Activated gamma-delta T cell treated with anti-CD3 and anti-CD28 coated beads, Interleukin-2, amount 50 U/mL, for 16 hours (primary cell): ENCODE data around the gene ADAMTSL1.

ENCODE experiments used
- DNase-seq: peaks from one replicate; pipeline ENCODE4 v3.0.0-alpha.2; 2020; ENCODE audit warnings: low read depth

The ADAMTSL1 gene

GRCh38 chr9:18554244-18554643, 80.3 kb downstream of the ADAMTSL1 start:
- no peak for DNase-seq

- DNase-seq = no peak
These were observed 81.3 kb downstream of the ADAMTSL1 start for GRCh38 chr9:18555105-18555883.

DNA sequence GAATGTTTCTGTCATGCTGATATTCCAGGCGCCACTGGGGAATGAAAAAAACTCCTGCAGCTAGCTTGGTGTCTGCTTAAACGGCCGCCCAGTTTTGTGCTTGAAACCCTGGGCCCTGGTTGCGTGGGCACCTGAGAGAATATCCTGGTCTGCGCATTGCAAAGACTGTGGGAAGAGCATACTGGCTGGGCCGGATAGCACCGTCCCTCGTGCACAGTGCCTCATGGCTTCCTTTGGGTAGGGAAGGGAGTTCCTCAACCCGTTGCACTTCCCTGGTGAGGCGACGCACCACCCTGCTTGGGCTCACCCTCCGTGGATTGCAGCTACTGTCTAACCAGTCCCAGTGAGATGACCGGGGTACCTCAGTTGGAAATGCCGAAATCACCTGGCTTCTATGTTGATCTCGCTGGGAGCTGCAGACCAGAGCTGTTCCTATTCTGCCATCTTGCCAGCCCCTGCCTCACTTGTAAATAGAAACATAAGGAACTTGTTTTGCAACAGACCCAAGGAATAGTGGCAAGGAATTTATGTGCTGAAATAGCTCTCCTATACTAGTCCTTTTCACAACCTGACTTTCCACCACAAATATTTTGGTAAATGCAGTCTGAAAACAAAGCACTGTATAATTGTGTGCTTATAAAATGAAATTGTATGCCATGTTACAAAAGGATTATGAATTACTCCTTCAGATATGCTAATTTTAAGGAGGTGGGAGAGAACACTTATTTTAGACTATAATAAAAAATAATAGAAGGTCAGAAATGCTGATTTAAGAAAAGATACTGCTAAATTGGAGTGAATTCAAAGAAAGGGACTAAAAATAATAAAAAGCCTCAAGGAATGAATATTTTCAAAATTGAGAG, 90.3 kb downstream of the ADAMTSL1 start:
- DNase-seq = no peak

- DNase-seq = no peak
These were observed 92.2 kb downstream of the ADAMTSL1 start for GRCh38 chr9:18566121-18566520.

DNA sequence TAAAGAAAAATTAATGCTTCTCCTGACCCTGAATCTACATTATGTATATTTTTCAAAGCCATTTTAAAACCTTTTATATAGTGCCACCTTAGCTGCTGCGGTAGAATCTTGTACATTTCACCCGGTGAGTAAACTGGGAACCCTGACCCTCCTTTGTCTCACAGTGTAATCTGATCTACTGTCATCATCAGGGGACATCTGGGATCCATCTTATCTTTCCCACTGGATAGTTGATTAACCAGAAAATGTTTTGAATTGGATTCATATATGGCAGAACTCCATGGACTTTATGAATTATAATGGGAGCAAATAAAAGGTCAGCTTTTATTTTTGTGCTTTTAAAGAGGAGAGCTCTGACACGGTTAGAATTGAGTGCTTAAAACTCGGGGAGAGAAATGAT, 95.0 kb downstream of the ADAMTSL1 start:
- DNase-seq = no peak

GRCh38 chr9:18569941-18570630, 96.1 kb downstream of the ADAMTSL1 start:
- DNase-seq = no peak

- no peak for DNase-seq
These were observed 99.1 kb downstream of the ADAMTSL1 start for GRCh38 chr9:18573021-18573556.

GRCh38 chr9:18575686-18576085, 101.7 kb downstream of the ADAMTSL1 start:
- DNase-seq = no peak

DNA sequence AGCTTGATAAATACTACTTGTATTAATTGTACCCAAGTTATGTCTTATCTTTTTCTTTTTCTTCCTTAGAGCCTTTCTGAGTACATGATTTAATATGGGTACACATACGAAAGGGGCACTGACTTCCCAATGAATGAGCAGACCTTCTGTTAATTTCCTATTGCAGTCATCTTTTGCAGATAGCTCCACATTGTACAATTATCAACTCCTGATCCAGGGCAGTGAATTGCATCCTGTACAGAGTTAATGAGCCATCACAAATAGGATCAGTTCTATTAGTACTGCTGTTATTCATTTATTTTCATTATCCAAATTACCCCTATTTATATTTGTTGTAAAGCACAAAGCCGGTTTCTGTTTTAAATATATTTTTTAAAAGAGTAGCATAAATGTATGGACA, 105.6 kb downstream of the ADAMTSL1 start:
- no peak for DNase-seq

- no peak for DNase-seq
These were observed 106.2 kb downstream of the ADAMTSL1 start for GRCh38 chr9:18580151-18580550.

DNA sequence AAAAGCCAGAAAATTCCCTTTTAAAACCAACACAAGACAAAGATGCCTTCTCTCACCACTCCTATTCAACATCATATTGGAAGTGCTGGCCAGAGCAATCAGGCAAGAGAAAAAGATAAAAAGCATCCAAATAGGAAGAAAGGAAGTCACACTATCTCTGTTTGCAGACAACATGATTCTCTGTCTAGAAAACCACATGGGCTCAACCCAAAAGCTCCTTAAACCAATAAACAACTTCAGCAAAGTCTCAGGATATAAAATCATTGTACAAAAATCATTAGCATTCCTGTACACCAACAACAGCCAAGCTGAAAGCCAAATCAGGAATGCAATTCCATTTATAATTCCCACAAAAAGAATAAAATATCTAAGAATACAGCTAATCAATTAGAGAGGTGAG, 112.0 kb downstream of the ADAMTSL1 start:
- no peak for DNase-seq

GRCh38 chr9:18588002-18588401, 114.0 kb downstream of the ADAMTSL1 start:
- no peak for DNase-seq

DNA sequence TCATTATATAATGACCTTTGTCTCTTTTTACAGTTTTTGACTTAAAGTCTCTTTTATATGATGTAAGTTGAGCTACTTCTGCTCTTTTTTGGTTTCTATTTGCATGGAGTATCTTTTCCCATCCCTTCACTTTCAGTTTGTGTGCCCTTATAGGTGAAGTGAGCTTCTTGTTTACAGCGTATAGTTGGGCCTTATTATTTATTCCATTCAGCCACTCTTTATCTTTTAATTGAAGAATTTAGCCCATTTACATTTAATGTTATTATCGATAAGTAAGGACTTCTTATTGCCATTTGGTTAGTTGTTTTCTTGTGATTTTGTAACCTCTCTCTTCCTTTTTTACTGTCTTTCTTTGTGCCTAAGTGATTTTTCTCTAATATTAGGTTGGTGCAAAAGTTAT, 117.3 kb downstream of the ADAMTSL1 start:
- no peak for DNase-seq

DNA sequence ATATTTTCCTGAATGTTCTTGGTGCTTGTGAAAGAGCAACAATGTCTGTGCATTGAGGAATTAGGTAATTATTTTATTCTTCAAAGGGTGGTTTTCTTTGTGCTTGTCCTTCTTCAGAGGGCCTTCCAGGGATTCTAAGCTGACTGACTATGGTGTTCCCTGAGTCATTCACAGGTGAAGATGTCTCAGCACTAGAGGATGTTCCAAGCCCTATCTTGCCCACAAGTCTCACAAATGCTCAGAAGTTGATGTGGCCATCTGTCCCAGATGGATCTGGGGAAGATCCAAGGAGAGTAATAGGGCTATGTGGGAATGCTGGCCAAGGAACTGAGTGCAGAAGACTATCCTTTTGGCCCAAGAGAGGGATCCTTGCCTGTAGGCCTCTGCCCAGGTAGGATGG, 120.9 kb downstream of the ADAMTSL1 start:
- no peak for DNase-seq

DNA sequence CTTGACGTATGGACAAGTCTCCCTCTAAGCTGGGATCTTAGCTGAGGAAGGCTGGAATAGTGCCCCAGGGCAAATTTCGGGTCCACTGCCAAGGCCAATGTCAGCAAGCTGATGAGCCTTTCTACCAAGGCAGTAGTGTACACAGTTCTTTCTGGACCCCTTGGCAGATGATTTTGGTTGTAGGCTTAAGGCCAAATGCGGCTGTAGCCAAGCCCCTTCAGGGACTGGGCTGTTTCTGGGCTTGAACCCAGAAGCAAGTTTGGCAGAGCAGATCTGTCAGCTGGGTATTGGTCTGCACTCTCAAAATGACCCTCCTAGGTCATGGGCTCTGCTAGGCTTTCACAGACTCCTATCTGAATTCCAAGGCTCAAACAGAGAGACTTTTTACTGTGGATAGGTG, 121.6 kb downstream of the ADAMTSL1 start:
- no peak for DNase-seq

GRCh38 chr9:18596920-18597319, 123.0 kb downstream of the ADAMTSL1 start:
- DNase-seq = no peak

DNA sequence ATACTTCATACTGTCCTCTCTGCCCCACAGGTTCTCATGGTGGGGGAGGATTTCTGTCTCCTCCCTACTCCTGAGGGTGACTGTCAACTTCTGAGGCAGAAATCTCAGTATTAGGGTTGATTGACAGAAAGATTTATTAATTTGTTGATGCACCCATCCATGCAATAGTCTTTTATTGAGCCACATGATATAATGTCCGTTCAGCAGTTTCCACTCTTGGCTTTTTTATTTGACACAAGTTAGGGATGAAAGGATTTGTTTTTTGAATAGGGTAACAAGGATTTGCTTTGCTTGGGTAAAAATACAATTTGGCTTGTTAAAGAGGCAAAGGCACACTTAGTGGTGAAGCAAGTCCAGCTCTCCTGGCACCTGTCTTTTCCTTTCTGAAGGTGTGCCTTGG, 125.0 kb downstream of the ADAMTSL1 start:
- no peak for DNase-seq

DNA sequence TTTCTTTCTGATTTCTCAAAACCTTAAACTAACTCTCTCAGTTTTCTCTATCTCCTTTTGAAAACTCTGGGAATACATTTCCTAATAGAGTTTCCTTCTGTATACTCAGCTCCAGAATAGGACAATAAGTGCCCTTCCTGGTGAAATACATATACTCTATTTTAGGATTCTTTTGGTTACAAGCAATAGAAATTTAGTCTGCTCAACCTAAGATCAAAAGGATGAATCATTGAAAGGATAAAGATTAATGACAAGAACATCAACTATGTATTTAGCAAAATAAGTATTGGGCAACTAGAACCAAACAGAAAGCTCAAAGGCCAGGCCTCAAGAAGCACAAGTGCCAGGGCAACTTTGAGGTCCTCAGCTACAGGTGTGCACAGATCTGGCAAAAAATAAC, 127.1 kb downstream of the ADAMTSL1 start:
- DNase-seq = no peak

DNA sequence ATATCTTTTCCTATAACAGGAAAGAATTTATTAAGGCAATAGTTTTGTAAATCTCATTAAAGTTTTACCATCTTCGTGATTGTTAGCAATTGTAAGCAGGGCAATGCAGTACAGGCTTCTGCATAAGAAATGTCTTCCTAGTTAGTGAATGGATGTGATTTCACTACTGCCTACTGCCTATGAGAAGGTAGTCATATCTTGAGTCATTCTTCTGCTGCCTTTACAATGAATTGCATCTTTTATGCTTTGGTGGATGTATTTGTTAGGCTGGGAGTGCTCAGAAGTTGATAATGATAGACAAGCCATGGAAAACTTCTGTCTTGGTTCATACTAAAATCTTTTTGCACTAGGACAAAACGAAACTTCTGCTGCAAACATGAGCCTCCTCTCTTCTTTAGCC, 128.0 kb downstream of the ADAMTSL1 start:
- DNase-seq = no peak

GRCh38 chr9:18604767-18605730, 131.1 kb downstream of the ADAMTSL1 start:
- DNase-seq = no peak

DNA sequence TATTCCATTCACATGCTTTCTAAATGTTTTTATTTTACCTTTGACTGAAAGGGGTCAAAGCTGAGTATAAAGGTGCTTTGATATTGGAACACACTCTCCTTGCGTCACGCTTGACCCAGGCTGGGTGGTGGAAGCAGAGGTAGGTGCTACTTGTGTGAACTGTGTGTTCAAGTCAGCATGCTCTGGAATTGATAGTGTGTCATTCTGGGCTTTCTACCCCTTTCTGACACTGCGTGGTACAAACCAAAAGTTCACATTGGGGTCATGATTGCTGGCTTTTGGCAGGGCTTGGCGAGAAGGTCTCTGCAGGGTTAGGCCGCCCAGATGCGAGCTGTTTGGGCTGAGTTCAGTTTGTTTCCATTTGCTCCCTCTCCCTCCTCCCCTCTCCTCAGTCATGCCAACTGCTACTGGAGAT, 131.8 kb downstream of the ADAMTSL1 start:
- DNase-seq = no peak
